Left lung (tissue), 14 donors: ENCODE data around the gene ANKRD45. TPM values are rescaled to one million over a fixed set of nuclear protein-coding genes. Genes with fewer than 3 reads are reported as not detected.

Experiments used
- ATAC-seq: fragments of 200-7000 bp; cut with Tn5 transposase; one replicate; pipeline ENCODE4 v1.9.1; 2020; ENCODE audit warnings: moderate library complexity
- DNase-seq, 4 donors: peaks; one replicate each; pipeline ENCODE4 v3.0.0-alpha.2; 2013 to 2020
- H3K27ac ChIP-seq, 2 donors: fragments of 200-600 bp; sonication (generic) in 1 of 2; one replicate each; pipeline versions ENCODE4 v1.5.0 to v1.8.0; 2020 to 2021
- H3K27me3 ChIP-seq, 2 donors: fragments of 200-600 bp; sonication (generic) in 1 of 2; one replicate each; pipeline versions ENCODE4 v1.5.0 to v1.8.0; 2020 to 2021
- H3K36me3 ChIP-seq, 2 donors: fragments of 200-600 bp; sonication (generic) in 1 of 2; one replicate each; pipeline versions ENCODE4 v1.5.0 to v1.8.0; 2020 to 2021
- H3K4me1 ChIP-seq, 2 donors: fragments of 200-600 bp; one replicate each; pipeline ENCODE4 v1.8.0; 2021
- H3K4me3 ChIP-seq, 2 donors: fragments of 200-600 bp; sonication (generic) in 1 of 2; one replicate each; pipeline versions ENCODE4 v1.5.0 to v1.8.0; 2020 to 2021; ENCODE audit warnings: mild to moderate bottlenecking in 1 of 2
- H3K9me3 ChIP-seq, 2 donors: fragments of 200-600 bp; sonication (generic) in 1 of 2; one replicate each; pipeline versions ENCODE4 v1.5.0 to v1.8.0; 2020 to 2021
- intact Hi-C, 2 donors: fragments of 100-400 bp; cut with DNase I; formaldehyde crosslinking; loops; one replicate each; pipeline versions ENCODE4 v1.11.2 to v1.14.2; 2022
- long read RNA-seq, 12 donors: library from polyadenylated mRNA in 2 of 12; unstranded in 2 of 12; transcript quantifications; one replicate each; pipeline ENCODE4 v2.0.0 and lab custom pipeline, GENCODE V29; 2019 to 2026
- polyA plus RNA-seq, 6 donors: library from polyadenylated mRNA; unstranded; fragments of 120-200 nt; gene quantifications; one replicate each; pipeline ENCODE4 v1.2.1, GENCODE V29; 2013; ENCODE audit not compliant: insufficient read length in 6 of 6
- total RNA-seq, 2 donors: library from RNA; stranded (reverse); fragmentation: NEBNext Ultra II Directional; extraction: Animal tissue kit (Norgen Biotek cat#: 25700); gene quantifications; one replicate each; pipeline ENCODE4 v1.2.1, GENCODE V29; 2021
- TF ChIP-seq, protein P1 (sequence below), 2 donors: fragments of 200-600 bp; sonication (generic) in 1 of 2; IDR thresholded peaks; one replicate each; pipeline versions ENCODE4 v1.5.0 to v1.8.0; 2021; ENCODE audit warnings: antibody characterized with exemption in 2 of 2
- donor health status: DM: no; HTN: yes; CAD: no.
- donor health status: DM: no; HTN: no; CAD: no.

Gene ANKRD45, protein sequence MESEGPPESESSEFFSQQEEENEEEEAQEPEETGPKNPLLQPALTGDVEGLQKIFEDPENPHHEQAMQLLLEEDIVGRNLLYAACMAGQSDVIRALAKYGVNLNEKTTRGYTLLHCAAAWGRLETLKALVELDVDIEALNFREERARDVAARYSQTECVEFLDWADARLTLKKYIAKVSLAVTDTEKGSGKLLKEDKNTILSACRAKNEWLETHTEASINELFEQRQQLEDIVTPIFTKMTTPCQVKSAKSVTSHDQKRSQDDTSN
- total RNA-seq = 1 to 10 TPM; 1.7 to 4.1 TPM
- polyA plus RNA-seq = 1 to 10 TPM; 2.2 to 5.2 (median 3.5) TPM
- long read RNA-seq, donor 1, partial matches to known transcripts = 0 of 3 reads
- long read RNA-seq, donor 1, other reads (novel, unspliced or antisense) = 0 of 3 reads
- long read RNA-seq, donor 2 = 0 reads
- long read RNA-seq, donor 3, partial matches to known transcripts = 46 of 46 reads
- long read RNA-seq, donor 3, other reads (novel, unspliced or antisense) = 0 of 46 reads
- long read RNA-seq, donor 4 = 0 reads
- long read RNA-seq, donor 5, partial matches to known transcripts = 0 of 1 reads
- long read RNA-seq, donor 5, other reads (novel, unspliced or antisense) = 0 of 1 reads
- long read RNA-seq, donor 6, partial matches to known transcripts = 0 of 1 reads
- long read RNA-seq, donor 6, other reads (novel, unspliced or antisense) = 0 of 1 reads
- long read RNA-seq, donor 7 = 0 reads
- long read RNA-seq, donor 8, partial matches to known transcripts = 0 of 1 reads
- long read RNA-seq, donor 8, other reads (novel, unspliced or antisense) = 0 of 1 reads
- long read RNA-seq, donor 9 = 0 reads
- long read RNA-seq, donor 10, partial matches to known transcripts = 0 of 2 reads
- long read RNA-seq, donor 10, other reads (novel, unspliced or antisense) = 0 of 2 reads
- long read RNA-seq, donor 11, transcript ANKRD45-201 (6 exons, 1,446 nt) = major isoform, 6 of 6 reads
- long read RNA-seq, donor 11, partial matches to known transcripts = 0 of 6 reads
- long read RNA-seq, donor 11, other reads (novel, unspliced or antisense) = 0 of 6 reads
- long read RNA-seq, donor 12 = 0 reads

DNA sequence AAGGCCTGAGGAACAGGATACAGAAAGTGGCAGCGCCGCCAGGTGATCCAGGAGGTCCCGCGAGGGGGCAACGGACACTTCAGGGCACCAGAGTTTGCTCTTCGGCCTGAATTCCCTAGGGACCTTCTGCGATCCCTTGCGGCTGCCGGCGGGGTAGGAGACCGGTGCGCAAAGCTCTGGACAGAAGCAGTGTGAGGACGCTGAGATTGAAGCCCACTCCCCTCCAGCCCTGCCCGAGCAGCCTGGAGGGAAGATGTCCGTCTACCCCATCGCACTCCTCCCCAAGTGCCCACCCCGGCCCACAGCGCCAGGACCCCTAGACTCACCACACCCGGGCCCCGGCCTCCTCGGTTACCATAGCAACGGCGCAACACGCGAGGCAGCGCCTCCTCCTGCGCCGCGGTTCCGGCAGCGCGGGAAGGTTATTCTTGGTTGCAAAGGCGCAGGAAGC, at the start of gene ANKRD45:
Gene ANKRD45 (minus strand): TSS at position 361 of the 451 bp plus-strand sequence. CDS start 10,433 bp downstream, outside the sequence.
- peaks cover 0 to 4% of the 10 kb centered on the region in 2 donors for H3K4me1 ChIP-seq
- H3K9me3 ChIP-seq = no peaks in the 10 kb centered on the region
- DNase-seq = peak; percentile 38 to 89 (median 72)
- H3K36me3 ChIP-seq = no peaks in the 10 kb centered on the region
- TF ChIP-seq, protein P1, sequence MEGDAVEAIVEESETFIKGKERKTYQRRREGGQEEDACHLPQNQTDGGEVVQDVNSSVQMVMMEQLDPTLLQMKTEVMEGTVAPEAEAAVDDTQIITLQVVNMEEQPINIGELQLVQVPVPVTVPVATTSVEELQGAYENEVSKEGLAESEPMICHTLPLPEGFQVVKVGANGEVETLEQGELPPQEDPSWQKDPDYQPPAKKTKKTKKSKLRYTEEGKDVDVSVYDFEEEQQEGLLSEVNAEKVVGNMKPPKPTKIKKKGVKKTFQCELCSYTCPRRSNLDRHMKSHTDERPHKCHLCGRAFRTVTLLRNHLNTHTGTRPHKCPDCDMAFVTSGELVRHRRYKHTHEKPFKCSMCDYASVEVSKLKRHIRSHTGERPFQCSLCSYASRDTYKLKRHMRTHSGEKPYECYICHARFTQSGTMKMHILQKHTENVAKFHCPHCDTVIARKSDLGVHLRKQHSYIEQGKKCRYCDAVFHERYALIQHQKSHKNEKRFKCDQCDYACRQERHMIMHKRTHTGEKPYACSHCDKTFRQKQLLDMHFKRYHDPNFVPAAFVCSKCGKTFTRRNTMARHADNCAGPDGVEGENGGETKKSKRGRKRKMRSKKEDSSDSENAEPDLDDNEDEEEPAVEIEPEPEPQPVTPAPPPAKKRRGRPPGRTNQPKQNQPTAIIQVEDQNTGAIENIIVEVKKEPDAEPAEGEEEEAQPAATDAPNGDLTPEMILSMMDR (IDR thresholded peaks at IDR 0.05) = no peak
- no peak within 1 kb of the TSS for H3K27ac ChIP-seq
- H3K27me3 ChIP-seq = peaks cover 0 to 32% of the 10 kb centered on the region in 2 donors
- intact Hi-C loops = no loop called here
- peak; percentile 79 for ATAC-seq
- H3K4me3 ChIP-seq = peak within 1 kb of the TSS; percentile 20 to 24

DNA sequence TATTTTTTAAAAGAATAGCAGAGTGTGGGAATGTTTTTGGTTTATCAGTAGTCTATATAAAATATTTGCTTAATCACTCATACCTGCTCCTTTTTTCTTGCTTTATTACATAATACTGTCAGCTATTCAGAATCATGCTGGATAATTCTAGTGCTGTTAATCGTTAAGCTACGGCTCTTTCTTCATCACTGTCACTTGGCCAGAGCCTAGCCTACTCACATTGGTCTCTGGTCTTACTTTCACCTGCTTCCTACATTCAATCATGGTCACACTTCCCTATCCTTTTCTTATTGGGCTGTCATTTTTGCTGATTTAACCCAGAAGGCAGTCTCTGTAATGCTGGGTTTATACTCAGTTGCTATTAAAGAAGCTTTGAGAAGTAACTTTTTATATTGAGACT, 47.6 kb upstream of the ANKRD45 start:
- H3K9me3 ChIP-seq = no peaks in the 10 kb centered on the region
- DNase-seq (peak in 1 of 4 donors; percentile 2), ATAC-seq (peak; percentile 32)
- TF ChIP-seq, protein P1 (IDR thresholded peaks at IDR 0.05) = no peak
- H3K4me3 ChIP-seq = no peak overlapping the region
- peak overlapping the region in 1 of 2 donors; percentile 4 for H3K27ac ChIP-seq
- peaks cover 5 to 6% of the 10 kb centered on the region in 2 donors for H3K27me3 ChIP-seq
- H3K36me3 ChIP-seq = peaks cover 0 to 6% of the 10 kb centered on the region in 2 donors
- intact Hi-C loops = no loop called here
- H3K4me1 ChIP-seq = peaks cover 10 to 30% of the 10 kb centered on the region in 2 donors

DNA sequence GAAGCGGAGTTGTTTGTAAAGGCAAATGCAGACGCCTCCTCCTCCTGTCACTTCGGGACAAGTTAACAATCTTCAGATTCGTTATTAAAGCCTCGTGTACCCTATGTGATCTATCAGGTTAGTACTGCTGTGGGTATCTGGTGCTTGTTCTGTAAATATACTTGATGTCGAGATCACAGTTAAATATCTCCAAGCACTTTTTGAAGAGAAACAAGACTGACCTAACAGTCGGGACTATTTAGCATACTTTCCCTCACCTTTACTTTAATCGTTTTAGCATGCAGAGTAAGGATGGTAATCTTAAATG, 45.8 kb upstream of the ANKRD45 start:
- DNase-seq = no peak
- peaks cover 5 to 22% of the 10 kb centered on the region in 2 donors for H3K27me3 ChIP-seq

DNA sequence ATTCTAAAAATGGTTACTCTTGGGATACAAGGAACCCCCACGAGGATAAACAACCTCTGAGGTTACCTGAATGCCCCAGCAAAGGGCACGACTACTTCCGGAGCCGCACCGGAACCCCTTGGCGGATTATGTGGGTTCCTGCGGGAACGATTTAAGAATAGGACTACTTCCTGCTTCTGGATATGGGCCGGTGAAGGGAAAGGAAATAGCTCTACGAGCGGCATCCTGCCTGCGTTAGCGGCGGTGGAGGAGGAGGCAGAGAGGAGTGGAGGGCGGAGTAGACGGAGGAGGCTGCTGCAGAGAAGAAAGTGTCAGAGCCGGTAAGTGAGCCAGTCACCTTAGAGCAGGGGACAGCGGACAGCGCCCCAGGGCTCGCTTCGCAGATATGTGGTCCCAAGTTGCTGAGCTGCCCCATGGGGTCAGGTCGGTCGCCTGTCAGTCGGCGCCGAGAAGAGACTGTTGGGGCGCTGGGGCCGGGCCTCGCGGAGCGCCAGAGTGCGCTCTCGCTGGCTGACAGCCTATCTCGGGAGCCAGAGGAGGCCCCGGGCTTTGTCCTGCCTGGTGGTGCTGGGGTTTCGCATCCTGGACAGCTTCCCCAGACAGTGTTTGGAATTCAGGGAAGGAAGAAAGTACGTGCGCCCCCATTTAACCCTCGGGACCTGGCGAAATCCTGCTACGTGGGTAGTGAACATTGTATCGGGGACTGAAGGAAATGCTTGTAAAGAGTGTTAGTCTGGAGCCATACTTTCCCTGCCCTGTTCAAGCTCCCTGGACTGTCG, 45.3 kb upstream of the ANKRD45 start, which contains the start of gene KLHL20:
Gene KLHL20 (plus strand): TSS at position 223 of the 779 bp plus-strand sequence. CDS start 1,063 bp downstream, outside the sequence.
- H3K9me3 ChIP-seq = no peaks in the 10 kb centered on the region
- H3K36me3 ChIP-seq = no peaks in the 10 kb centered on the region
- H3K4me3 ChIP-seq = peak within 1 kb of the TSS; percentile 61
- peak; percentile 98 for ATAC-seq
- intact Hi-C loops = no loop called here
- H3K27ac ChIP-seq = peak within 1 kb of the TSS; percentile 88 to 90
- H3K4me1 ChIP-seq = peaks cover 10 to 30% of the 10 kb centered on the region in 2 donors
- TF ChIP-seq, protein P1 (IDR thresholded peaks at IDR 0.05) = no peak
- peaks cover 5 to 25% of the 10 kb centered on the region in 2 donors for H3K27me3 ChIP-seq
- DNase-seq = peak; percentile 81 to 89 (median 85)

More for the DNA sequence above, 45.8 kb upstream of the ANKRD45 start:
- TF ChIP-seq, protein P1 (IDR thresholded peaks at IDR 0.05) = no peak
- Histone ChIP-seq H3K36me3 (no peaks in the 10 kb centered on the region), H3K4me1 (peaks cover 10 to 30% of the 10 kb centered on the region in 2 donors), H3K27ac (peak overlapping the region; percentile 88 to 90), H3K9me3 (no peaks in the 10 kb centered on the region), H3K4me3 (peak overlapping the region; percentile 61)
- intact Hi-C loops = no loop called here
- ATAC-seq = no peak
